ENCODE measurements around the gene LANCL1. TPM values are rescaled to one million over a fixed set of nuclear protein-coding genes. Genes with fewer than 3 reads are reported as not detected.
A peak's percentile ranks its signal among the peaks of the same experiment; 100 is the strongest.

The LANCL1 gene
- total and polyA plus RNA-seq, 2 experiments from 2014 or later: 22.7 to 40.2 TPM

GRCh38 chr2:210399440-210400041 is 77.0 kb downstream of the LANCL1 start:
- H3K4me1 ChIP-seq (ENCODE audit: insufficient read depth): no peaks in the 10 kb centered on the region
- DNase-seq (ENCODE audit: low spot score): peak; percentile 22
- 62% methylated on average over 3 of the region's 3 CpGs for WGBS (ENCODE audit: low lambda C conversion rate, missing lambda C conversion rate)
- H3K27me3 ChIP-seq: no peaks in the 10 kb centered on the region
- H3K9me2 ChIP-seq (replicated peaks; ENCODE audit: insufficient read depth): no peaks in the 10 kb centered on the region
- H3K4me2 ChIP-seq: no peak overlapping the region
- no peak overlapping the region for H2AFZ ChIP-seq
- no peaks in the 10 kb centered on the region for H3K36me3 ChIP-seq (replicated peaks; ENCODE audit: insufficient read depth, low read depth)
- no peak overlapping the region for H3K4me3 ChIP-seq
- no peaks in the 10 kb centered on the region for H3K79me2 ChIP-seq
- H4K20me1 ChIP-seq (ENCODE audit: insufficient read depth, poor library complexity, severe bottlenecking): no peaks in the 10 kb centered on the region
- no peak overlapping the region for H3K27ac ChIP-seq
- TF ChIP-seq EZH2phosphoT487 (IDR thresholded peaks at IDR 0.05; ENCODE audit: low read depth, severe bottlenecking, unreplicated experiment): no peak
- TF ChIP-seq EZH2 (IDR thresholded peaks at IDR 0.05; ENCODE audit: borderline replicate concordance): no peak
- peak; percentile 67 for TF ChIP-seq CTCF (IDR thresholded peaks at IDR 0.05; ENCODE audit: poor library complexity)
- H3K9me3 ChIP-seq (ENCODE audit: low read depth): no peaks in the 10 kb centered on the region

- no peaks in the 10 kb centered on the region for H3K4me1 ChIP-seq (ENCODE audit: insufficient read depth)
- no peak overlapping the region for H3K4me2 ChIP-seq
- TF ChIP-seq EZH2phosphoT487 (IDR thresholded peaks at IDR 0.05; ENCODE audit: low read depth, severe bottlenecking, unreplicated experiment) (no peak), EZH2 (IDR thresholded peaks at IDR 0.05; ENCODE audit: borderline replicate concordance) (no peak), CTCF (IDR thresholded peaks at IDR 0.05; ENCODE audit: poor library complexity) (no peak)
- no peak for DNase-seq (ENCODE audit: low spot score)
- no peaks in the 10 kb centered on the region for H3K36me3 ChIP-seq (replicated peaks; ENCODE audit: insufficient read depth, low read depth)
- H2AFZ ChIP-seq: no peak overlapping the region
- no peak overlapping the region for H3K27ac ChIP-seq
- WGBS (ENCODE audit: low lambda C conversion rate, missing lambda C conversion rate): 81% methylated on average over 4 of the region's 4 CpGs
- no peaks in the 10 kb centered on the region for H3K27me3 ChIP-seq
- no peaks in the 10 kb centered on the region for H3K79me2 ChIP-seq
- no peaks in the 10 kb centered on the region for H3K9me3 ChIP-seq (ENCODE audit: low read depth)
- no peaks in the 10 kb centered on the region for H3K9me2 ChIP-seq (replicated peaks; ENCODE audit: insufficient read depth)
- no peaks in the 10 kb centered on the region for H4K20me1 ChIP-seq (ENCODE audit: insufficient read depth, poor library complexity, severe bottlenecking)
- H3K4me3 ChIP-seq: no peak overlapping the region
Observed at GRCh38 chr2:210392469-210392881, 84.1 kb downstream of the LANCL1 start.

- H3K9me2 ChIP-seq (replicated peaks; ENCODE audit: insufficient read depth): no peaks in the 10 kb centered on the region
- no peak overlapping the region for H3K4me3 ChIP-seq
- 53% methylated on average over 3 of the region's 3 CpGs for WGBS (ENCODE audit: low lambda C conversion rate, missing lambda C conversion rate)
- no peak for TF ChIP-seq CTCF (IDR thresholded peaks at IDR 0.05; ENCODE audit: poor library complexity)
- no peak for TF ChIP-seq EZH2 (IDR thresholded peaks at IDR 0.05; ENCODE audit: borderline replicate concordance)
- TF ChIP-seq EZH2phosphoT487 (IDR thresholded peaks at IDR 0.05; ENCODE audit: low read depth, severe bottlenecking, unreplicated experiment): no peak
- H3K27ac ChIP-seq: no peak overlapping the region
- H3K27me3 ChIP-seq: no peaks in the 10 kb centered on the region
- no peak for DNase-seq (ENCODE audit: low spot score)
- H3K4me1 ChIP-seq (ENCODE audit: insufficient read depth): no peaks in the 10 kb centered on the region
- H2AFZ ChIP-seq: no peak overlapping the region
- H4K20me1 ChIP-seq (ENCODE audit: insufficient read depth, poor library complexity, severe bottlenecking): no peaks in the 10 kb centered on the region
- no peaks in the 10 kb centered on the region for H3K9me3 ChIP-seq (ENCODE audit: low read depth)
- H3K36me3 ChIP-seq (replicated peaks; ENCODE audit: insufficient read depth, low read depth): no peaks in the 10 kb centered on the region
- H3K4me2 ChIP-seq: no peak overlapping the region
- no peaks in the 10 kb centered on the region for H3K79me2 ChIP-seq
Observed at GRCh38 chr2:210389856-210390255, 86.7 kb downstream of the LANCL1 start.
